Measurements from ENCODE around the gene PER3. TPM values are rescaled to one million over a fixed set of nuclear protein-coding genes. Genes with fewer than 3 reads are reported as not detected.

The PER3 gene
- total RNA-seq, 2 donors from 2014 or later = 12.0 to 20.6 TPM

GRCh38 chr1:7871136-7871535 is 87.0 kb downstream of the PER3 start:
- Histone ChIP-seq H3K4me3 (no peak overlapping the region), H3K27me3 (replicated peaks; ENCODE audit: insufficient read depth) (no peaks in the 10 kb centered on the region), H3K4me1 (replicated peaks) (no peaks in the 10 kb centered on the region), H3K9me3 (no peaks in the 10 kb centered on the region), H3K36me3 (no peaks in the 10 kb centered on the region), H3K27ac (no peak overlapping the region)
- TF ChIP-seq CTCF (IDR thresholded peaks at IDR 0.05) = no peak
- TF ChIP-seq POLR2A (IDR thresholded peaks at IDR 0.05) = no peak
- no peak for TF ChIP-seq POLR2AphosphoS5 (IDR thresholded peaks at IDR 0.05)
- 72% methylated on average over 6 of the region's 6 CpGs for WGBS
- DNase-seq (ENCODE audit: low spot score) = no peak
- intact Hi-C loops (cut with DNase I) = no loop called here

GRCh38 chr1:7873801-7874795 is 90.0 kb downstream of the PER3 start:
- TF ChIP-seq CTCF (IDR thresholded peaks at IDR 0.05) (no peak), POLR2AphosphoS5 (IDR thresholded peaks at IDR 0.05) (no peak), POLR2A (IDR thresholded peaks at IDR 0.05) (no peak)
- 87% methylated on average over 11 of the region's 11 CpGs for WGBS
- intact Hi-C loops (cut with DNase I) = no loop called here
- no peaks in the 10 kb centered on the region for H3K36me3 ChIP-seq
- H3K4me1 ChIP-seq (replicated peaks) = no peaks in the 10 kb centered on the region
- no peaks in the 10 kb centered on the region for H3K9me3 ChIP-seq
- no peak overlapping the region for H3K4me3 ChIP-seq
- H3K27me3 ChIP-seq (replicated peaks; ENCODE audit: insufficient read depth) = no peaks in the 10 kb centered on the region
- DNase-seq (ENCODE audit: low spot score) = no peak
- H3K27ac ChIP-seq = no peak overlapping the region

GRCh38 chr1:7878027-7878426 is 93.9 kb downstream of the PER3 start:
- no peak overlapping the region for H3K4me3 ChIP-seq
- DNase-seq (ENCODE audit: low spot score) = no peak
- TF ChIP-seq POLR2AphosphoS5 (IDR thresholded peaks at IDR 0.05) (no peak), POLR2A (IDR thresholded peaks at IDR 0.05) (no peak), CTCF (IDR thresholded peaks at IDR 0.05) (no peak)
- WGBS = 46% methylated on average over 1 of the region's 1 CpG
- no peak overlapping the region for H3K27ac ChIP-seq
- no peaks in the 10 kb centered on the region for H3K4me1 ChIP-seq (replicated peaks)
- no peaks in the 10 kb centered on the region for H3K9me3 ChIP-seq
- no peaks in the 10 kb centered on the region for H3K36me3 ChIP-seq
- no peaks in the 10 kb centered on the region for H3K27me3 ChIP-seq (replicated peaks; ENCODE audit: insufficient read depth)
- intact Hi-C loops (cut with DNase I) = no loop called here

- no peak for TF ChIP-seq CTCF (IDR thresholded peaks at IDR 0.05)
- TF ChIP-seq POLR2A (IDR thresholded peaks at IDR 0.05) = no peak
- TF ChIP-seq POLR2AphosphoS5 (IDR thresholded peaks at IDR 0.05) = no peak
- no peaks in the 10 kb centered on the region for H3K36me3 ChIP-seq
- H3K4me3 ChIP-seq = no peak overlapping the region
- 88% methylated on average over 3 of the region's 3 CpGs for WGBS
- no peaks in the 10 kb centered on the region for H3K27me3 ChIP-seq (replicated peaks; ENCODE audit: insufficient read depth)
- intact Hi-C loops (cut with DNase I) = no loop called here
- H3K4me1 ChIP-seq (replicated peaks) = no peaks in the 10 kb centered on the region
- H3K9me3 ChIP-seq = no peaks in the 10 kb centered on the region
- DNase-seq (ENCODE audit: low spot score) = no peak
- no peak overlapping the region for H3K27ac ChIP-seq
Observed at GRCh38 chr1:7879228-7879627, 95.1 kb downstream of the PER3 start.

- no peaks in the 10 kb centered on the region for H3K4me1 ChIP-seq (replicated peaks)
- DNase-seq (ENCODE audit: low spot score) = no peak
- intact Hi-C loops (cut with DNase I) = no loop called here
- no peaks in the 10 kb centered on the region for H3K27me3 ChIP-seq (replicated peaks; ENCODE audit: insufficient read depth)
- no peaks in the 10 kb centered on the region for H3K36me3 ChIP-seq
- 45% methylated on average over 1 of the region's 1 CpG for WGBS
- TF ChIP-seq POLR2AphosphoS5 (IDR thresholded peaks at IDR 0.05) = no peak
- TF ChIP-seq POLR2A (IDR thresholded peaks at IDR 0.05) = no peak
- no peak for TF ChIP-seq CTCF (IDR thresholded peaks at IDR 0.05)
- H3K27ac ChIP-seq = no peak overlapping the region
- no peaks in the 10 kb centered on the region for H3K9me3 ChIP-seq
- H3K4me3 ChIP-seq = no peak overlapping the region
Observed at GRCh38 chr1:7884757-7885156, 100.7 kb downstream of the PER3 start.
